GM12892 (cell line): ENCODE data around the gene USP2.

Source experiments
- POLR2A ChIP-seq: IDR thresholded peaks from 2 replicates; pipeline ENCODE4 v1.6.1; 2011; ENCODE audit warnings: low read depth, low read length, control low read depth
- POLR2AphosphoS5 ChIP-seq: IDR thresholded peaks from 2 replicates; pipeline ENCODE4 v1.6.1; 2011; ENCODE audit warnings: low read depth, low read length, control low read depth

GRCh38 chr11:119376197-119376847 is 5.2 kb downstream of the USP2 start:
- TF ChIP-seq POLR2A = no peak
- TF ChIP-seq POLR2AphosphoS5 = no peak
